ENCODE results near the gene PRMT7. TPM values are rescaled to one million over a fixed set of nuclear protein-coding genes. Genes with fewer than 3 reads are reported as not detected.
"Not testable (repeated sequence)": the region's sequence is repeated elsewhere in the genome, so short reads cannot be mapped to it uniquely, and the experiment has no call there.

The PRMT7 gene
- total RNA-seq, 3 donors from 2014 or later = 31.0 to 42.2 (median 41.0) TPM

DNA sequence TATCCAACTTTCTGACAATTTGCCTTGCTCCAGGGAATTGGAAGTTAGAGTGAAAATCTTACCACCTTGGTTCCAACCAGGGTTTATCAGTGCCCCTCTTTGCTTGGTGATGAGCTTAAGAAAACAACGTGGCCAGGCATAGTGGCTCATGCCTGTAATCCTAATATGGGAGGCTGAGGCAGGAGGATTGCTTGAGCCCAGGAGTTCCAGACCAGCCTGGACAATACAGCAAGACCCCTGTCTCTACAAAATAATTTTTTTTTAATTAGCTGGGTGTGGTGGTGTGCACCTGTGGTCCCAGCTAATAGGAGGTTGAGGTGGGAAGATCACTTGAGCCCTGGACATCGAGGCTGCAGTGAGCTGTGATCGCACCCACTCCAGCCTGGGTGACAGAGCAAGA lies 25.1 kb upstream of the PRMT7 start:
- DNase-seq (no peak), ATAC-seq (no peak)
- H3K4me1 ChIP-seq (ENCODE audit: low read depth) = peaks cover 21% of the 10 kb centered on the region
- no peaks in the 10 kb centered on the region for H3K9me3 ChIP-seq
- TF ChIP-seq, protein P1, sequence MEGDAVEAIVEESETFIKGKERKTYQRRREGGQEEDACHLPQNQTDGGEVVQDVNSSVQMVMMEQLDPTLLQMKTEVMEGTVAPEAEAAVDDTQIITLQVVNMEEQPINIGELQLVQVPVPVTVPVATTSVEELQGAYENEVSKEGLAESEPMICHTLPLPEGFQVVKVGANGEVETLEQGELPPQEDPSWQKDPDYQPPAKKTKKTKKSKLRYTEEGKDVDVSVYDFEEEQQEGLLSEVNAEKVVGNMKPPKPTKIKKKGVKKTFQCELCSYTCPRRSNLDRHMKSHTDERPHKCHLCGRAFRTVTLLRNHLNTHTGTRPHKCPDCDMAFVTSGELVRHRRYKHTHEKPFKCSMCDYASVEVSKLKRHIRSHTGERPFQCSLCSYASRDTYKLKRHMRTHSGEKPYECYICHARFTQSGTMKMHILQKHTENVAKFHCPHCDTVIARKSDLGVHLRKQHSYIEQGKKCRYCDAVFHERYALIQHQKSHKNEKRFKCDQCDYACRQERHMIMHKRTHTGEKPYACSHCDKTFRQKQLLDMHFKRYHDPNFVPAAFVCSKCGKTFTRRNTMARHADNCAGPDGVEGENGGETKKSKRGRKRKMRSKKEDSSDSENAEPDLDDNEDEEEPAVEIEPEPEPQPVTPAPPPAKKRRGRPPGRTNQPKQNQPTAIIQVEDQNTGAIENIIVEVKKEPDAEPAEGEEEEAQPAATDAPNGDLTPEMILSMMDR (IDR thresholded peaks at IDR 0.05) = no peak
- H3K36me3 ChIP-seq (ENCODE audit: low read depth) = no peaks in the 10 kb centered on the region
- intact Hi-C loops (cut with DNase I, micrococcal nuclease) = no loop called here
- no peak overlapping the region for H3K4me3 ChIP-seq

DNA sequence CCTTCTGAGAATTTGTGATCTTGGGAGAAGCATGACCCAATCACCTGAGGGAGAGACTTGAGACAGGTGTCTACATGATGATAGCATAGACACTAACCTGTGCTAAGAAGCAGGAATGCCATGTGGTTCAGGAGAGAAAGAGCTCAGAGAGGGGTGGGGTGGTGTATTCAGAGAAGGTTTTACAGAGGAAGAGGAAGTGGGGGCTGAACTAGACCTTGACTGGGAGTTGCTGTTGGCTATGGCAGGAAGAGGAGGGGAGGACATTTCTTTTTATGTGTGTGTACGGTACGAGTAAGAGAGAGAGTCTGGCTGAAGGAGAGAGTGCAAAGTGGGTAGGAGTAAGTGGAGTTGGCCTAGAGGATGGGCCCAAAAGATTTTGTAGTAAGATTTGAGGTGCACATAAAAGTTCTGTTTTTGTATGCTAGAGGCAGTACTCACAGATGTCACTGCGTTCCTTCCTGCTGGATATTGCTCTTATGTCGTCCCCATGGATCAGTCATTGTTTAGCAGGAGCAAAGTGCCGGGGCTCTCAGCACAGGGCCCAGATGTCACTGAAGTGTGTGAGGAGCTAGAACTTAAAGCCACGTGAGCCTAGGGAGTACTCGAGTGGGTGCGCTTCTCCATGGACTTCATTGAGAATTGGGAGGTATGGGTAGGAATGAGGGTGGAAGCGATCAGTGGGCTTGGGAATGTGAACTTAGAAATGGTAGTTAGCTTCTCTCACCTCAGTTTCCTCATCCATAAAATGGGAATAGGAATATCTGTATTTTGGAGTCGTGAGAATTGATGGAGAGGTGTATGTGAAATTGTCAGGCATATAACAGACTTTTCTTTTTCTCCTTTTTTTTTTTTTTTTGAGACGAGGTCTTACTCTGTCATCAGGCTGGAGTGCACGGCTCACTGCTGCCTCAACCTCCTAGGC lies 24.4 kb upstream of the PRMT7 start:
- intact Hi-C loops (cut with DNase I, micrococcal nuclease) = no loop called here
- TF ChIP-seq, protein P1 (IDR thresholded peaks at IDR 0.05) = no peak
- Histone ChIP-seq H3K36me3 (ENCODE audit: low read depth) (no peaks in the 10 kb centered on the region), H3K4me1 (ENCODE audit: low read depth) (peaks cover 17% of the 10 kb centered on the region), H3K9me3 (no peaks in the 10 kb centered on the region), H3K4me3 (no peak overlapping the region)
- peak; percentile 61 for ATAC-seq
- DNase-seq = no peak

DNA sequence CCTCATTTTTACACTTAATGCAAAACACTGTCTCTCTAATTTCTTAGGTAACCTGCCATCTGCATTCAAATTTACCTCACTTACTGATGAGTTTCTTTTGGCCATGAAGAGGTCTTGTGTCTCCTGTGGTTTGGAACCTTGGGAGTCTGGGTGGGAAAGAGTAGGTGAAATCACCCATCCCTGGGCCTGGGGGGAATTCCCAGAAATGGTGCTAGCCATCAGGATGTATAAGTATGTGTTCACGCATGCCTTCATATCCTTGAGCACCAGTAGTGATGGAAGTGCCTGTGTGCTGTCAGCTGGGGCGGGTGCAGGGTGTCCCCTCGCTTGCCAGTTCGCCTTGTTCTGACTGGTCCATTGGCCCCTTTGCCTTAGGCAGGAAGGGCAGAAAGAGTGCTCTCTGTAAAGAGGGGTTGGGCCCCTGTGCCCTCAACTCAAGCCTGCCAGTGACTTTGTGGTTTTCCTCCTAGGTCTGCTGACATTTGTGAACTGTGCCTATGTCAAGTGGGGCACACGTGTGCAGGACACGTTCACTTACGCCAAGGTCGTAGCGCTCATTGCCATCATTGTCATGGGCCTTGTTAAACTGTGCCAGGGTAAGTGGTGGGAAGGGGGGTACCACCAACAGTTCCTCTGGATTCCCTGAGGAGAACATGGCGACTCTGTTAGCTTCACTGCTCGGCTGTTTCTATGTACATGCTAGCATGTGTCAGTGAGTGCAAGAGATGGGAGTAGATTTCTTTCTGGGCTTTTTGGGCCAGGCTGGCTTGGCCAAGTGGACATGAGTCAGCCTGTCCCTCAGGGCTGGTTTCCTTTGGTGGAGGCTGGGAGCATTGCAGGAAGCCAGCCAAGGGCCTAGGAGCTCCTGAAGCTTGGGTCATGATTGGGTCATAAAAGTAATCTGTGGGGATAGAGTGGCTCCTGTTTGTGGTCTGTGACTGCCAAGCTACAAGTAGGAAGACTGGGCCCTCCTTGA lies 23.3 kb upstream of the PRMT7 start:
- Histone ChIP-seq H3K4me1 (ENCODE audit: low read depth) (peaks cover 12% of the 10 kb centered on the region), H3K4me3 (no peak overlapping the region), H3K36me3 (ENCODE audit: low read depth) (no peaks in the 10 kb centered on the region), H3K9me3 (no peaks in the 10 kb centered on the region)
- TF ChIP-seq, protein P1 (IDR thresholded peaks at IDR 0.05) = no peak
- intact Hi-C loops (cut with DNase I, micrococcal nuclease) = no loop called here
- ATAC-seq = peak; percentile 23
- no peak for DNase-seq

DNA sequence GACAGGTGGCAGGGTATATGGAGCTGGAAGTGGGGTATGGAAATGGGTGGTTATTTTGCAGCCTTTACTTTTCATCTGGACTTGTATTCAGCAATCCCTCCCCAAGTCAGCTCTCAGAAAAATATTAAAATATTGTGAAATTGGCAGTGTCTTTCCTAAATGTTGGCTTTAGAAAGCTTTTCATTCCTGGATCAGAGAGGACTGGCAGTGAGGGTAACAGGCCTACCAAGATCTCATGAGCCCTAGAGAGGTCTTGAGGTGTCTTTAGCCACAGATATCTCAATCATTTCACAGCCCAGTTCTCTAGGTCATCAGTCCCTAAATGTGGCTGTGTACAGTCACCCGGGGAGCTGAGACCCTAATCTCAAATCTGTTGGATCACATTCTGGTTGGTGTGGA lies 22.6 kb upstream of the PRMT7 start:
- DNase-seq = no peak
- Histone ChIP-seq H3K36me3 (ENCODE audit: low read depth) (no peaks in the 10 kb centered on the region), H3K4me1 (ENCODE audit: low read depth) (peaks cover 12% of the 10 kb centered on the region)

DNA sequence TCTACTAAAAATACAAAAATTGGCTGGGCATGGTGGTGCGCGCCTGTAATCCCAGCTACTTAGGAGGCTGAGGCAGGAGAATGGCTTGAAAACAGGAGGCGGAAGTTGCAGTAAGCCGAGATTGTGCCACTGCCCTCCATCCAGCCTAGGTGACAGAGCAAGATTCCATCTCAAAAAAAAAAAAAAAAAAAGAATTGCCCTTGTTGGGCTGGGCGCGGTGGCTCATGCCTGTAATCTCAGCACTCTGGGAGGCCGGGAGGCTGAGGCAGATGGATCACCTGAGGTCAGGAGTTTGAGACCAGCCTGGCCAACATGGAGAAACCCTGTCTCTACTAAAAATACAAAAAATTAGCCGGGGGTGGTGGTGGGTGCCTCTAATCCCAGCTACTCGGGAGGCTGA lies 22.0 kb upstream of the PRMT7 start:
- intact Hi-C loops (cut with DNase I, micrococcal nuclease); H3K9me3 ChIP-seq; DNase-seq; H3K36me3 ChIP-seq (ENCODE audit: low read depth); ATAC-seq; H3K4me3 ChIP-seq: not testable (repeated sequence)
- H3K4me1 ChIP-seq (ENCODE audit: low read depth) = peaks cover 12% of the 10 kb centered on the region

More for the DNA sequence above, 22.6 kb upstream of the PRMT7 start:
- TF ChIP-seq, protein P1 (IDR thresholded peaks at IDR 0.05) = no peak
- Histone ChIP-seq H3K4me3 (no peak overlapping the region), H3K9me3 (no peaks in the 10 kb centered on the region)
- no peak for ATAC-seq
- intact Hi-C loops (cut with DNase I, micrococcal nuclease) = no loop called here

Data from mucosa of descending colon (tissue), 3 donors.